SKM-1 treated with dmso at 0.1 percent for 144 hours (cell line): ENCODE results near the gene NCOR1.
A peak's percentile ranks its signal among the peaks of the same experiment; 100 is the strongest.
"Not testable (repeated sequence)": the region's sequence is repeated elsewhere in the genome, so short reads cannot be mapped to it uniquely, and the experiment has no call there.

Source experiments
- DNase-seq: peaks from one replicate; lab custom pipeline; 2025; ENCODE audit not compliant: unreplicated experiment; lab: John Stamatoyannopoulos, UW

The NCOR1 gene

GRCh38 chr17:16215965-16216316, 607 bp upstream of the NCOR1 start:
- no peak for DNase-seq

- DNase-seq = no peak
Measured at GRCh38 chr17:16215002-16215272, 397 bp downstream of the NCOR1 start.

- DNase-seq = no peak
Measured at GRCh38 chr17:16214190-16215001, 938 bp downstream of the NCOR1 start.

GRCh38 chr17:16212793-16213192, 2.5 kb downstream of the NCOR1 start:
- no peak for DNase-seq

GRCh38 chr17:16211590-16211989, 3.7 kb downstream of the NCOR1 start:
- no peak for DNase-seq

- not testable (repeated sequence) for DNase-seq
Measured at GRCh38 chr17:16204763-16205162, 10.6 kb downstream of the NCOR1 start.

GRCh38 chr17:16202554-16203500, 12.5 kb downstream of the NCOR1 start:
- not testable (repeated sequence) for DNase-seq

GRCh38 chr17:16201693-16202131, 13.6 kb downstream of the NCOR1 start:
- DNase-seq = not testable (repeated sequence)

- DNase-seq = peak; percentile 41
Measured at GRCh38 chr17:16199093-16199492, 16.2 kb downstream of the NCOR1 start.

- no peak for DNase-seq
Measured at GRCh38 chr17:16197276-16197675, 18.1 kb downstream of the NCOR1 start.

- DNase-seq = not testable (repeated sequence)
Measured at GRCh38 chr17:16194307-16194835, 21.0 kb downstream of the NCOR1 start.

GRCh38 chr17:16191604-16192003, 23.7 kb downstream of the NCOR1 start:
- no peak for DNase-seq

GRCh38 chr17:16190703-16191360, 24.5 kb downstream of the NCOR1 start:
- DNase-seq = no peak

- no peak for DNase-seq
Measured at GRCh38 chr17:16189791-16190348, 25.5 kb downstream of the NCOR1 start.

- DNase-seq = no peak
Measured at GRCh38 chr17:16187642-16188041, 27.7 kb downstream of the NCOR1 start.

- DNase-seq = no peak
Measured at GRCh38 chr17:16181581-16181980, 33.8 kb downstream of the NCOR1 start.

GRCh38 chr17:16178836-16179235, 36.5 kb downstream of the NCOR1 start:
- DNase-seq = no peak

- no peak for DNase-seq
Measured at GRCh38 chr17:16171613-16172012, 43.7 kb downstream of the NCOR1 start.

GRCh38 chr17:16166766-16167165, 48.6 kb downstream of the NCOR1 start:
- not testable (repeated sequence) for DNase-seq

- DNase-seq = no peak
Measured at GRCh38 chr17:16158714-16159113, 56.6 kb downstream of the NCOR1 start.

GRCh38 chr17:16155536-16155935, 59.8 kb downstream of the NCOR1 start:
- DNase-seq = no peak
